Prostate gland (tissue), 2 donors: Measurements from ENCODE around the gene TCIRG1.
"Not testable (repeated sequence)": the region's sequence is repeated elsewhere in the genome, so short reads cannot be mapped to it uniquely, and the experiment has no call there.

Experiments used
- POLR2A ChIP-seq: fragments of 450-650 bp; IDR thresholded peaks from one replicate; pipeline ENCODE4 v1.6.1; 2016; ENCODE audit warnings: antibody characterized with exemption, mild to moderate bottlenecking
- POLR2AphosphoS5 ChIP-seq: sonication (generic); formaldehyde crosslinking; IDR thresholded peaks from one replicate; pipeline ENCODE4 v1.6.1; 2017; ENCODE audit warnings: antibody characterized with exemption
- TF ChIP-seq, protein P1 (sequence below), 4 experiments: fragments of 200-600 bp in 2 of 4; fragments of 450-650 bp in 2 of 4; sonication (generic) in 2 of 4; IDR thresholded peaks; 1 replicate in 3 of 4; 2 replicates in 1 of 4; pipeline ENCODE4 v1.5.1; 2016 to 2019; ENCODE audit warnings: antibody characterized with exemption in 4 of 4, mild to moderate bottlenecking in 2 of 4, moderate library complexity in 2 of 4

DNA sequence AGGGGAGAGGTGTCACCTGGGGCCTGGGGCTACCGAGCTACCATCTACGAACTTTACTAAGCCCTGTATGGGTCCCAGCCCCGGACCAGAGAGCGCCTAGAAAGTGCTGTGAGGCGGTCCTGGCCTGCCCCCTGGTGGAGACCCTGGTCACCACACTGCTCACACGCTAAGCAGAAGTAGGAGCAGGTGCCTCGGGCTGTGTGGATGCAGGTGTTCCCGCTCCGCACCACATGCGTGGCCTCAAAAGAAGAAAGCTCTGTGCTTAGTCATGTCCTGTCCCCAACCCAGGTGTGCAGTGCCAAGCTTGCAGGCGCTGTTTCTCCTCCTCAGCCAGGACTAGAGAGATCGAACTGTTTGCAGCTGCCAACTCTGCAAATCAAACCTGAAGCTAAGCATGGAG is 45.0 kb upstream of the TCIRG1 start:
- TF ChIP-seq POLR2AphosphoS5, result peak; percentile 6
- TF ChIP-seq, protein P1, sequence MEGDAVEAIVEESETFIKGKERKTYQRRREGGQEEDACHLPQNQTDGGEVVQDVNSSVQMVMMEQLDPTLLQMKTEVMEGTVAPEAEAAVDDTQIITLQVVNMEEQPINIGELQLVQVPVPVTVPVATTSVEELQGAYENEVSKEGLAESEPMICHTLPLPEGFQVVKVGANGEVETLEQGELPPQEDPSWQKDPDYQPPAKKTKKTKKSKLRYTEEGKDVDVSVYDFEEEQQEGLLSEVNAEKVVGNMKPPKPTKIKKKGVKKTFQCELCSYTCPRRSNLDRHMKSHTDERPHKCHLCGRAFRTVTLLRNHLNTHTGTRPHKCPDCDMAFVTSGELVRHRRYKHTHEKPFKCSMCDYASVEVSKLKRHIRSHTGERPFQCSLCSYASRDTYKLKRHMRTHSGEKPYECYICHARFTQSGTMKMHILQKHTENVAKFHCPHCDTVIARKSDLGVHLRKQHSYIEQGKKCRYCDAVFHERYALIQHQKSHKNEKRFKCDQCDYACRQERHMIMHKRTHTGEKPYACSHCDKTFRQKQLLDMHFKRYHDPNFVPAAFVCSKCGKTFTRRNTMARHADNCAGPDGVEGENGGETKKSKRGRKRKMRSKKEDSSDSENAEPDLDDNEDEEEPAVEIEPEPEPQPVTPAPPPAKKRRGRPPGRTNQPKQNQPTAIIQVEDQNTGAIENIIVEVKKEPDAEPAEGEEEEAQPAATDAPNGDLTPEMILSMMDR (IDR thresholded peaks at IDR 0.05), result peak in 3 of 4 experiments; percentile 48 to 84 (median 83)
- TF ChIP-seq POLR2A, result not testable (repeated sequence)
